SK-N-SH treated with all-trans-retinoic acid at 6 μM for 48 hours (cell line): ENCODE measurements around the gene IFI27.

Source experiments
- ATAC-seq: fragments of 200-7000 bp; cut with Tn5 transposase; 3 replicates; pipeline ENCODE4 v1.9.1; 2020; ENCODE audit warnings: mild to moderate bottlenecking, moderate library complexity
- ARNTL ChIP-seq: fragments of 450-650 bp; formaldehyde crosslinking; IDR thresholded peaks from 2 replicates; pipeline ENCODE4 v1.5.0; 2020; ENCODE audit warnings: low read depth, mild to moderate bottlenecking, moderate library complexity, borderline replicate concordance
- BACH2 ChIP-seq: fragments of 250-450 bp; sonication (Bioruptor Pico); IDR thresholded peaks from 2 replicates; pipeline ENCODE4 v1.9.0; 2021; ENCODE audit warnings: mild to moderate bottlenecking, borderline replicate concordance
- CSDC2 ChIP-seq: fragments of 250-450 bp; sonication (Bioruptor Pico); IDR thresholded peaks from 2 replicates; pipeline ENCODE4 v1.5.0; 2020; ENCODE audit warnings: mild to moderate bottlenecking, moderate library complexity
- CSRNP3 ChIP-seq: fragments of 250-450 bp; sonication (Bioruptor Pico); IDR thresholded peaks from 2 replicates; pipeline ENCODE4 v1.5.1; 2021; ENCODE audit warnings: mild to moderate bottlenecking, moderate library complexity
- GLIS3 ChIP-seq: fragments of 250-450 bp; sonication (Bioruptor Pico); IDR thresholded peaks from 2 replicates; pipeline ENCODE4 v1.5.0; 2020; ENCODE audit warnings: mild to moderate bottlenecking, moderate library complexity
- OSR1 ChIP-seq: fragments of 250-450 bp; sonication (Bioruptor Pico); IDR thresholded peaks from 2 replicates; pipeline ENCODE4 v1.8.0; 2022; ENCODE audit warnings: moderate library complexity, mild to moderate bottlenecking, inconsistent platforms
- PPARA ChIP-seq: fragments of 250-450 bp; sonication (Bioruptor Pico); IDR thresholded peaks from 2 replicates; pipeline ENCODE4 v1.5.0; 2020; ENCODE audit warnings: mild to moderate bottlenecking, borderline replicate concordance
- RARB ChIP-seq: fragments of 250-450 bp; sonication (Bioruptor Pico); IDR thresholded peaks from 2 replicates; pipeline ENCODE4 v1.8.0; 2021; ENCODE audit warnings: mild to moderate bottlenecking, moderate library complexity
- SNAI2 ChIP-seq: fragments of 250-450 bp; sonication (Bioruptor Pico); IDR thresholded peaks from 2 replicates; pipeline ENCODE4 v1.5.0; 2020; ENCODE audit warnings: mild to moderate bottlenecking, moderate library complexity
- TCF4 ChIP-seq: fragments of 250-450 bp; sonication (Bioruptor Pico); IDR thresholded peaks from 2 replicates; pipeline ENCODE4 v1.8.0; 2021; ENCODE audit warnings: mild to moderate bottlenecking, moderate library complexity, borderline replicate concordance
- TOX ChIP-seq: fragments of 250-450 bp; sonication (Bioruptor Pico); IDR thresholded peaks from 2 replicates; pipeline ENCODE4 v1.8.0; 2021; ENCODE audit warnings: mild to moderate bottlenecking, moderate library complexity, borderline replicate concordance
- ZC3H10 ChIP-seq: fragments of 250-450 bp; sonication (Bioruptor Pico); IDR thresholded peaks from 2 replicates; pipeline ENCODE4 v1.5.1; 2021; ENCODE audit warnings: mild to moderate bottlenecking, moderate library complexity
- ZFP3 ChIP-seq: fragments of 250-450 bp; sonication (Bioruptor Pico); IDR thresholded peaks from 2 replicates; pipeline ENCODE4 v1.5.0; 2020; ENCODE audit warnings: mild to moderate bottlenecking, moderate library complexity
- ZFP30 ChIP-seq: fragments of 450-650 bp; formaldehyde crosslinking; IDR thresholded peaks from 2 replicates; pipeline ENCODE4 v1.5.0; 2022; ENCODE audit warnings: mild to moderate bottlenecking, moderate library complexity
- ZNF565 ChIP-seq: fragments of 450-650 bp; formaldehyde crosslinking; conservative IDR thresholded peaks from 2 replicates; pipeline ENCODE4 v1.5.0; 2020; ENCODE audit warnings: low read depth, mild to moderate bottlenecking, moderate library complexity
- ZNF70 ChIP-seq: fragments of 450-650 bp; formaldehyde crosslinking; IDR thresholded peaks from 2 replicates; pipeline ENCODE4 v1.5.0; 2020; ENCODE audit warnings: mild to moderate bottlenecking, moderate library complexity
- ZNF8 ChIP-seq: fragments of 450-650 bp; formaldehyde crosslinking; IDR thresholded peaks from 2 replicates; pipeline ENCODE4 v1.5.0; 2020; ENCODE audit warnings: mild to moderate bottlenecking, moderate library complexity
- TF ChIP-seq, protein P1 (sequence below): fragments of 250-450 bp; sonication (Bioruptor Pico); IDR thresholded peaks from 2 replicates; pipeline ENCODE4 v1.5.1; 2020; ENCODE audit warnings: low read depth, mild to moderate bottlenecking, moderate library complexity
- TF ChIP-seq, protein P2 (sequence below): fragments of 250-450 bp; sonication (Bioruptor Pico); IDR thresholded peaks from 2 replicates; pipeline ENCODE4 v1.5.0; 2020; ENCODE audit warnings: mild to moderate bottlenecking, moderate library complexity
- TF ChIP-seq, protein P3 (sequence below): fragments of 250-450 bp; sonication (Bioruptor Pico); IDR thresholded peaks from 2 replicates; pipeline ENCODE4 v1.8.0; 2021; ENCODE audit warnings: low read depth, mild to moderate bottlenecking, moderate library complexity, borderline replicate concordance

The IFI27 gene

DNA sequence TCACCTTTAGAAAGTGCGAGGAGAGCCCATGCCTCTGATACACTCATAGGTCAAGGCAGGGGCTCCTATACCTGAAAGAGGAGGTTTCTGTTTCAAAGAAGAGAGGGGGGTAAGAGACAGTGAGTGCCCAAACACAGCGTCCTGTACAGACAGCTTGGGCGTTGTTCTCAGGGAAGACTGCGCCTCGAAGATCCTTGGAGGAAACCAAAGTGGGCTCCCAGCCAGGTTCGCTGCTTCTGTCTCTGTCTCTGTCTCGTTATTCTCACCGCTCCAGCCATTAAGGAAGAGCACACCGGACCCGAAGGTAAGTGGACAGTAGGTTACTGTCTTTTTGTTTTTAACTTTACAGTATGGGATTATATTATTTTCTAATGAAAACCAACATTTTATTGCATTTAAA lies 5.8 kb upstream of the IFI27 start:
- TF ChIP-seq ARNTL (CRISPR knock-in tag) (no peak), GLIS3 (no peak), ZFP3 (CRISPR knock-in tag) (no peak), ZNF565 (no peak), CSDC2 (CRISPR knock-in tag) (no peak), BACH2 (CRISPR knock-in tag) (no peak)
- TF ChIP-seq, protein P1, sequence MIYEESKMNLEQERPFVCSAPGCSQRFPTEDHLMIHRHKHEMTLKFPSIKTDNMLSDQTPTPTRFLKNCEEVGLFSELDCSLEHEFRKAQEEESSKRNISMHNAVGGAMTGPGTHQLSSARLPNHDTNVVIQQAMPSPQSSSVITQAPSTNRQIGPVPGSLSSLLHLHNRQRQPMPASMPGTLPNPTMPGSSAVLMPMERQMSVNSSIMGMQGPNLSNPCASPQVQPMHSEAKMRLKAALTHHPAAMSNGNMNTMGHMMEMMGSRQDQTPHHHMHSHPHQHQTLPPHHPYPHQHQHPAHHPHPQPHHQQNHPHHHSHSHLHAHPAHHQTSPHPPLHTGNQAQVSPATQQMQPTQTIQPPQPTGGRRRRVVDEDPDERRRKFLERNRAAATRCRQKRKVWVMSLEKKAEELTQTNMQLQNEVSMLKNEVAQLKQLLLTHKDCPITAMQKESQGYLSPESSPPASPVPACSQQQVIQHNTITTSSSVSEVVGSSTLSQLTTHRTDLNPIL (CRISPR knock-in tag): no peak
- TF ChIP-seq, all 23 proteins: peak for 0
- no peak for ATAC-seq

DNA sequence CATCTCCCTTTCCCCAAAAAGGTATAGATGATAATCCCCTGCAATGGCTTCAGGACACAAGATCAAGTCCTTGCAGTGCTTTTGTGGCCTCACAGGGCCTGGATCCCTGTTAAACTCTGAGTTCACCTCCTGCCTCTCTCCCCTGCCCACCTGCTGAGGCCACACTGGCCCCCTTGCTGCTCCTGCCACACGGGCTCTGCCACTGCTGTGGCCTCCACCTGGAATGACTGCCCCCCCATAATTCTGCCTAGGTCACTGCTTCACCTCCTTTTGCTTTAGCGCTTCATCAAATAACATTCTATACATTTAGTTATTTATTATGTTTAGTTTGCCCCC lies 653 bp upstream of the IFI27 start:
- no peak for ATAC-seq
- TF ChIP-seq CSDC2 (CRISPR knock-in tag) (no peak), ZNF70 (CRISPR knock-in tag) (no peak), TOX (no peak), ARNTL (CRISPR knock-in tag) (no peak), OSR1 (no peak), RARB (CRISPR knock-in tag) (no peak)

DNA sequence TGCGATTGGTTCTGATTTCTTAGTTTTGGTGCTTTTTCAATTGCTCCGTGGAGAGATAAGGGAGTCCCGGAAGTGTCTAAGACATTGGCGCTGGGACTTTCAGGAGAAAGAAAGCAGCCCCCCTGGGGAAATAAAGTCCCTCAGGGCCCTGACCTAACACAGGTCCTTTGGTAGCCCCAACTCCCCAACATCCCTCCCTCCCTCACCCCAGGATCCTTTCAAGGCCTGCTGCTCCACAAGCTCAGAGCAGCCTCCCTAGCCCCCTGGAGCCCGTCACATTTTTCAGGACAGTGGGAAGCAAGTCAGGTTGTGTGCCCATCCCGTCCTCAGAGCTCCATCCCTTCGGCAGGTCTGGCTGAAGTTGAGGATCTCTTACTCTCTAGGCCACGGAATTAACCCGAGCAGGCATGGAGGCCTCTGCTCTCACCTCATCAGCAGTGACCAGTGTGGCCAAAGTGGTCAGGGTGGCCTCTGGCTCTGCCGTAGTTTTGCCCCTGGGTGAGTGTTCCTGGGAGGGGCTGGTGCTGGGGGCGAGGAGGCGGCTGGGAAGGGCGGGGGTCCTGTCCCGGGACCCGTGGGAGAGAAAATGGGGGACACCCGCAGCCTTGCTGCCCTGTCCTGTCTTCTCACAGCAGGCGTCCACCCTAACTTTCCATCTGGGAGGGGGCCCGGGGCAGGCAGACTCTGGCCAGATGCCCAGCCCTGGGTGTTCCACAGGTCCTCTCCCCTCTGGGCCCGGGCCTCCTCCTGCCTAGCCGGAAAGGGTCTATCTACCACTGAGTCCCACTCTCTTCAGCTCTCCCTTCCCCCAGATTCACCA lies 950 bp downstream of the IFI27 start:
- TF ChIP-seq PPARA (CRISPR knock-in tag): no peak
- TF ChIP-seq, protein P2, sequence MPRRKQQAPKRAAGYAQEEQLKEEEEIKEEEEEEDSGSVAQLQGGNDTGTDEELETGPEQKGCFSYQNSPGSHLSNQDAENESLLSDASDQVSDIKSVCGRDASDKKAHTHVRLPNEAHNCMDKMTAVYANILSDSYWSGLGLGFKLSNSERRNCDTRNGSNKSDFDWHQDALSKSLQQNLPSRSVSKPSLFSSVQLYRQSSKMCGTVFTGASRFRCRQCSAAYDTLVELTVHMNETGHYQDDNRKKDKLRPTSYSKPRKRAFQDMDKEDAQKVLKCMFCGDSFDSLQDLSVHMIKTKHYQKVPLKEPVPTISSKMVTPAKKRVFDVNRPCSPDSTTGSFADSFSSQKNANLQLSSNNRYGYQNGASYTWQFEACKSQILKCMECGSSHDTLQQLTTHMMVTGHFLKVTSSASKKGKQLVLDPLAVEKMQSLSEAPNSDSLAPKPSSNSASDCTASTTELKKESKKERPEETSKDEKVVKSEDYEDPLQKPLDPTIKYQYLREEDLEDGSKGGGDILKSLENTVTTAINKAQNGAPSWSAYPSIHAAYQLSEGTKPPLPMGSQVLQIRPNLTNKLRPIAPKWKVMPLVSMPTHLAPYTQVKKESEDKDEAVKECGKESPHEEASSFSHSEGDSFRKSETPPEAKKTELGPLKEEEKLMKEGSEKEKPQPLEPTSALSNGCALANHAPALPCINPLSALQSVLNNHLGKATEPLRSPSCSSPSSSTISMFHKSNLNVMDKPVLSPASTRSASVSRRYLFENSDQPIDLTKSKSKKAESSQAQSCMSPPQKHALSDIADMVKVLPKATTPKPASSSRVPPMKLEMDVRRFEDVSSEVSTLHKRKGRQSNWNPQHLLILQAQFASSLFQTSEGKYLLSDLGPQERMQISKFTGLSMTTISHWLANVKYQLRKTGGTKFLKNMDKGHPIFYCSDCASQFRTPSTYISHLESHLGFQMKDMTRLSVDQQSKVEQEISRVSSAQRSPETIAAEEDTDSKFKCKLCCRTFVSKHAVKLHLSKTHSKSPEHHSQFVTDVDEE: no peak
- TF ChIP-seq CSDC2 (CRISPR knock-in tag): no peak
- no peak for TF ChIP-seq ZFP30 (CRISPR knock-in tag)
- no peak for TF ChIP-seq ZNF565
- TF ChIP-seq GLIS3: no peak

DNA sequence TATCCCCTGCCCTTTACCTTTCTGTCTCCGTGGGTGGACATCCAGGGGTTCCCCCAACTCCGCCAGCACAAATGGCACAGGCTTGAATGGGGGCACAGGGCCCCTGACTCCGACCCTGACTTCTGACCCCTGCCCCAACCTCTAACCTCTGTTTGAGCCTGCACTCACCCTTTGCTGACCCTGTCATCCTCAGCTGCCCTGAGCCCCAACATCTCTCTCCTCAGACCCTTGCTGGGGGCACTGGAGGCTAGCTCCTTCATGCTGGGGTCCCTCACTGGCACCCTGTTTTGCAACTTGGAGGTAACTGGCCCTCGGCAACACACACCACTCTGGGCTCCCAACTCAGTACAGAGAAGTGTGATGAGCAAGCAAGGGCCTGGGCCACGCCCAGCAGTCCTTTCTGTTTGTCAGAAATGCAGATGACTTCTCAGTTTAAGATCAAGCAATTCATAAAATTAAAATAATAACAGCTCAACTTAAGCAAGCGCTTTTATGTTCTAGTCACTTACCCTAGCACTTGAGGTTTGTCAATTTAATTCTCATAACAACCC lies 2.1 kb downstream of the IFI27 start:
- no peak for TF ChIP-seq TCF4 (CRISPR knock-in tag)
- no peak for TF ChIP-seq PPARA (CRISPR knock-in tag)
- TF ChIP-seq CSDC2 (CRISPR knock-in tag): no peak
- no peak for TF ChIP-seq SNAI2
- ATAC-seq: no peak

More for the DNA sequence above, 950 bp downstream of the IFI27 start:
- no peak for ATAC-seq

DNA sequence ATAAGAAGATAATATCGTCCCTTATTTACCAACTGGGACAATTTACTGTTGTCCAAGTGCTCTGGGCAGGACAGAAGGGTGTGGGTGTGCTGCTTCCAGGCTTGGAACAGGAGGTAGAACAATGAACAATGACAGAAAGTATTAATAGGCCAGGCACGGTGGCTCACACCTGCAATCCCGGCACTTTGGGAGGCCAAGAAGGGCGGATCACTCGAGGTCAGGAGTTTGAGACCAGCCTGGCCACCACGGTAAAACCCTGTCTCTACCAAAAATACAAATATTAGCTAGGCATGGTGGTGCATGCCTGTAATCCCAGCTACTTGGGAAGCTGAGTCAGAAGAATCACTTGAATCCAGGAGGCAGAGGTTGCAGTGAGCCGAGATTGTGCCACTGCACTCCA lies 2.5 kb downstream of the IFI27 start:
- ATAC-seq: no peak
- no peak for TF ChIP-seq ZNF8 (CRISPR knock-in tag)
- TF ChIP-seq TCF4 (CRISPR knock-in tag): no peak
- TF ChIP-seq ZFP3 (CRISPR knock-in tag): no peak
- TF ChIP-seq ZNF70 (CRISPR knock-in tag): no peak
- no peak for TF ChIP-seq ZNF565
- TF ChIP-seq CSRNP3 (CRISPR knock-in tag): no peak
- no peak for TF ChIP-seq TOX
- no peak for TF ChIP-seq ZC3H10 (CRISPR knock-in tag)
- TF ChIP-seq, protein P2: no peak
- TF ChIP-seq BACH2 (CRISPR knock-in tag): no peak
- TF ChIP-seq, protein P3, sequence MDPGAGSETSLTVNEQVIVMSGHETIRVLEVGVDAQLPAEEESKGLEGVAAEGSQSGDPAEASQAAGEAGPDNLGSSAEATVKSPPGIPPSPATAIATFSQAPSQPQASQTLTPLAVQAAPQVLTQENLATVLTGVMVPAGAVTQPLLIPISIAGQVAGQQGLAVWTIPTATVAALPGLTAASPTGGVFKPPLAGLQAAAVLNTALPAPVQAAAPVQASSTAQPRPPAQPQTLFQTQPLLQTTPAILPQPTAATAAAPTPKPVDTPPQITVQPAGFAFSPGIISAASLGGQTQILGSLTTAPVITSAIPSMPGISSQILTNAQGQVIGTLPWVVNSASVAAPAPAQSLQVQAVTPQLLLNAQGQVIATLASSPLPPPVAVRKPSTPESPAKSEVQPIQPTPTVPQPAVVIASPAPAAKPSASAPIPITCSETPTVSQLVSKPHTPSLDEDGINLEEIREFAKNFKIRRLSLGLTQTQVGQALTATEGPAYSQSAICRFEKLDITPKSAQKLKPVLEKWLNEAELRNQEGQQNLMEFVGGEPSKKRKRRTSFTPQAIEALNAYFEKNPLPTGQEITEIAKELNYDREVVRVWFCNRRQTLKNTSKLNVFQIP: no peak
- TF ChIP-seq, protein P1 (CRISPR knock-in tag): no peak
- TF ChIP-seq PPARA (CRISPR knock-in tag): no peak
